ENCODE data around the gene PPP1R12B. TPM values are rescaled to one million over a fixed set of nuclear protein-coding genes. Genes with fewer than 3 reads are reported as not detected.
A peak's percentile ranks its signal among the peaks of the same experiment; 100 is the strongest.
"Not testable (repeated sequence)": the region's sequence is repeated elsewhere in the genome, so short reads cannot be mapped to it uniquely, and the experiment has no call there.

The PPP1R12B gene
- total RNA-seq, 4 donors from 2014 or later: 197 to 386 (median 303) TPM

DNA sequence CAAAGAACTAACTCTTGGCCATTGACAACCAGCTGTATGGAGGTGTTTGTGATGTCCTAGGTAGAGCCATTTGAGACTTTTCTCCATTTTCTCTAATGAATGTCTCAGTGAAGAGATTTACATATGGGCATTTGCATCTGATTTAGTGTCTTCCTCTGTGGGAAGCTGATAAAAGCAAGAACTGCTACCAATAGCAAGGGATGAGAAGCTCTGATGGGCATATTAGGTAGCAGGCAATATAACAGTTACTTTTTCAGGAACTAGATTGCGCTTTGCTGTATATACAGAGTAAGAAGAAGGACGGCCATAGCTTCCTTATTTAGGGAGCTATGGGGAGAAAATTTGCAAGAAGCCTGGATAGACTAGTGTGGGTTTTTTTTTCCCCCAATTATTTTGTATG lies 192.4 kb downstream of the PPP1R12B start:
- peak; percentile 24 to 29 for TF ChIP-seq POLR2A (IDR thresholded peaks at IDR 0.05)
- peak overlapping the region; percentile 49 to 73 for H3K4me3 ChIP-seq
- peak overlapping the region; percentile 96 to 99 for H3K27ac ChIP-seq
- H3K9me3 ChIP-seq; H3K4me1 ChIP-seq; H3K27me3 ChIP-seq; intact Hi-C loops (cut with DNase I; ENCODE audit: low total_unique reads); DNase-seq; H3K36me3 ChIP-seq: not testable (repeated sequence)

DNA sequence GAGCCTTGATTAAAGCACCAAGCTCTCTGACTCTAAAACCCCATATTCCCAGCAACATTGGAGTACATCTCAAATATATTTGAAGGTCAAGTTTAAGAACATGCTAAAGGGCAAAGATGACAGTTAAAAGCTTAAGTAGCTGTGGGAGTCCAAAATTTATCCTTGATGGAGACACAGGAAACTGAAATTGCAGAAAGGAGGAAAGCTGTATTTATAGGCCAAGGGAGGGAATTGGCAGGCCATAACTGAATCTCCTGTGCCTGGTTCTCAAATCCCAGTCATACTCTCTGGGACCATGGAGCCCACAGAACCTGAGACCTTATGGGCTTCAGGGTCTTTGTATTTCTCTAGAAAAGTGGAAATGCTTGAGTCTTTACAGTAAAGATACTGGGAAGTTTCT lies 193.9 kb downstream of the PPP1R12B start:
- peak overlapping the region; percentile 49 to 73 for H3K4me3 ChIP-seq
- H3K9me3 ChIP-seq; H3K27me3 ChIP-seq; H3K4me1 ChIP-seq; H3K36me3 ChIP-seq; intact Hi-C loops (cut with DNase I; ENCODE audit: low total_unique reads): not testable (repeated sequence)
- TF ChIP-seq POLR2A (IDR thresholded peaks at IDR 0.05): peak; percentile 24 to 28
- peak overlapping the region; percentile 96 to 99 for H3K27ac ChIP-seq
- DNase-seq: peak in 1 of 2 donors; percentile 62

DNA sequence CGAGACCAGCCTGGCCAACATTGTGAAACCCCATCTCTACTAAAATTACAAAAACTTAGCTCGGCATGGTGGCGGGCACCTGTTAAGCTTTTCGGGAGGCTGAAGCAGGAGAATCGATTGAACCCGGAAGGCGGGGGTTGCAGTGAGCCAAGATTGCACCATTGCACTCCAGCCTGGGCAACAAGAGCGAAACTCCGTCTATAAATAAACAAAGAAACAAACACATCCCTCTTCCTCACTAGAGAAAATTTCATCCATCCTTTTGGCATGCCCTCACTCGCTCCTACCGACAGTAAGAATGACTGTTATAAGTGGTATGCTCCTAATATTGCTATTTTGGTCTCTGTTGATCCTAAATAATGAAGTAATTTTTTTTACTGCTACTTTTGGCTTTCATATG lies 195.0 kb downstream of the PPP1R12B start:
- intact Hi-C loops (cut with DNase I; ENCODE audit: low total_unique reads); H3K9me3 ChIP-seq; H3K27me3 ChIP-seq; H3K4me1 ChIP-seq; H3K36me3 ChIP-seq: not testable (repeated sequence)
- DNase-seq: peak; percentile 43 to 59
- Histone ChIP-seq H3K4me3 (peak overlapping the region; percentile 49 to 73), H3K27ac (peak overlapping the region; percentile 96 to 99)

DNA sequence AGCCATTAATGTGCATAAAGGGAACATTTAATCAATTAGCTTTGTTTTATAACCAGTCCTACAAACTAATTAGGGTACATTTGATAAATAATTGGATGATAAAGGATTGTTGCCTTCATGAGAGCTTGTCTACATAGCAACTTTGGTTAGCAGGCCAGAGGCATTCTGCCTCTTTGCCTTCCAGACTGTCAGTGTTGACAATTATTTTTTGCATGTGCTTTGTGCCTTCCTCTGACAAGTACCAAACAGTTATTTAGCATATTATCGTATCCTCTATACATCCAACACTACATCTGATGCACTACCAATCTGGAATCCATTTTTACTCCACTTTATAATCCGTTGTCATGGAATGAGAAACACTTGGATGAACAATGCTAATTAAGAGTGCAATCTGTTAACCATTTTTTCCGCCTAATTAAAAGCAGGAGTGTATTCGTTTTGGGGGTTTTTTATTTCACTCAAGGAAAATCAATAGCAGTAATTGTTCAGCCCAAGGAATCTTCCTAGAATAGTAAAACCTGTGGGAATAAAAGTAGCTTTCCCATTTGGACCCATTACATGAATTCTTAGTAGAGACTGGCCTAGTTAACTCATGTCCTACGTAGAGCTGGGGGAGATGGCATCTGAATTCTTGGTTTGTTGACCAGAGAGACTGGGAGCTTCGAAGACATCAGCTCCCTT lies 196.4 kb downstream of the PPP1R12B start:
- H3K36me3 ChIP-seq; intact Hi-C loops (cut with DNase I; ENCODE audit: low total_unique reads); DNase-seq; H3K27me3 ChIP-seq; H3K9me3 ChIP-seq; H3K4me1 ChIP-seq: not testable (repeated sequence)
- Histone ChIP-seq H3K27ac (peak overlapping the region; percentile 96 to 99), H3K4me3 (peak overlapping the region; percentile 2 to 49)

DNA sequence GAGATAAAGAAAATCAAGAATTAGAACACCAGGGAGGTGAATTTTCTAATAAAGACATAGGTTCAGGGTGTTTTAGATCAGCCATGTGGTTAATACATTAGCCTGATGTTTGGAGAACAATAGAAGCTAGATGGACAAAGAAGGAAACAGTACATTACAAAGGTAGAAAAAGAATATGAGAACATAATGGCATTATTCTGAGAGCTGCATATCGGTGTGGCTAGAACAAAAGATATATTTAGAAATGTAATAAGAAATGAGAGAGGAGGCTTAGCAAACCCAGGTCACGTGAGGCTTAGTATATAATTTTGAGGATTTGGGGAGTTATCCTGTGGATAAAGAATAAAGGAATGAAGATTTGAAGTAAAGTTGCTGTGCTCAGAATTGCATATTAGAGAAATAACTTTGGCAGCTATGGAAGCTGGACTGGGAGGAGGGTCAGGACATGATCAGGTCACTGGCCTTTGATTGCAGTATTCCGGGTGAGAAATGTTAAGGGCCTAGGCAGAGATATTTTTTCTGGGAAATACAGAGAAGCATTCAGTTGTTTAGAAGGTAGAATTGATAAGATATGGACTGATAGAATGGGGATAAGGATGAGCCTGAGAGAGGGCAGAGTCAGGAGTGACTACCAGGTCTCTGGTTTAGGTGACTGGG lies 197.3 kb downstream of the PPP1R12B start:
- intact Hi-C loops (cut with DNase I; ENCODE audit: low total_unique reads); H3K4me1 ChIP-seq; DNase-seq; H3K9me3 ChIP-seq; H3K27me3 ChIP-seq; H3K36me3 ChIP-seq: not testable (repeated sequence)
- H3K27ac ChIP-seq: peak overlapping the region; percentile 96 to 99
- peak overlapping the region; percentile 2 to 49 for H3K4me3 ChIP-seq

DNA sequence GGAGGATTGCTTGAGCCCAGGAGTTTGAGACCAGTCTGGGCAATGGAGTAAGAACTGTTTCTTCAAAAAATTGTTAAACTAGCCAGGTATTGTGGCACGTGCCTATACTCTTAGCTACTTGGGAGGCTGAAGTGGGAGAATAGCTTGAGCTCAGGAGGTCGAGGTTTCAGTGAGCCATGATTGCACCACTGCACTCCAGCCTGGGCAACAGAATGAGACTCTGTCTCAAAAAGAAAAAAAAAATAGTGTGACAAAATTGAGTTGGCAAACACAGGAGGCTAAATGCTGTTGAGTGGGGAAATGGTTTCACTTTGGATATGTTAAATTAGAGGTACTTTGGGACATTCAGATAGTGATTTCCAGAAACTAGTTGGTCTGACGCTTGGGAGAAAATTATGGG lies 197.9 kb downstream of the PPP1R12B start:
- H3K27me3 ChIP-seq; intact Hi-C loops (cut with DNase I; ENCODE audit: low total_unique reads); DNase-seq; H3K36me3 ChIP-seq; H3K4me1 ChIP-seq; H3K9me3 ChIP-seq: not testable (repeated sequence)
- H3K27ac ChIP-seq: peak overlapping the region; percentile 96 to 99
- peak overlapping the region; percentile 2 to 49 for H3K4me3 ChIP-seq

DNA sequence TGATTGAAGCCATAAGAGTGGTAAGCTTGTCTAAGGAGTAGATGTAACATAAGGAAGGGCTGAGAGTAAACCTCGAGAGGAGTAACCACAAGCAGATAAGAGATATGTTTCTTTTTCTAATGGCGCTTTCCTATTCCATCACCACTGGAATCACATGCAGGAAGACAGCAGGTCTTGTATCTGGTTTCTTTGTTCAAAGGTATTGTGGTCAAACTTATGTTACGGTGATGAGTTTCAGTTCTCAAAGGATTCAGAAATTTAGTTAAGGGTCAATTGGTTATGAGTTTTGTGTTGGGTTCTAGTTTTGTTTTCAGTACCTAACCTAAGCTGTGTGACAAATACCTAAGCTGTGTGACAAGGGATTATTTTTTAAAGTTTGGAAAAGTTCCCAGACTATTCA lies 198.3 kb downstream of the PPP1R12B start:
- DNase-seq; H3K27me3 ChIP-seq; intact Hi-C loops (cut with DNase I; ENCODE audit: low total_unique reads); H3K9me3 ChIP-seq; H3K36me3 ChIP-seq; H3K4me1 ChIP-seq: not testable (repeated sequence)
- Histone ChIP-seq H3K27ac (peak overlapping the region; percentile 96 to 99), H3K4me3 (peak overlapping the region; percentile 2 to 49)

DNA sequence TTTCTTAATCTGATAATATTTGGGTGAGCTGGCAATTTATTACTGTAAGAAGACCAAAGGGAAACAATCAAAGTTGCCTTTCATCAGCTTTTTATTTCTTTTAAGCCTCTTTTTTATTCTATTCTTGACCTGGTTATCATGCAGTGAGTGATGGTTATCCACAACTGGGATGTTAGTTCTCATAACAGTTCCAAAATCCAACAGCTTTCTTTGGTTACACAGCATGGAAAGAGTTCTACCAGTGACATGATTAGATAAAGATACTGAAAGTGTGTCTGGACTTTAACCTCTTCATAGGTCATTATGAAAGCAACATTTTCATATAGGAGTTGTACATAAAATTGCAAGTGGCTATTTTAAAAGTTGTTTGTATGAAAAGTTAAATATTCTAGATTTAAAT lies 198.7 kb downstream of the PPP1R12B start:
- no peaks in the 10 kb centered on the region for H3K27me3 ChIP-seq
- H3K4me1 ChIP-seq: peaks cover 0 to 3% of the 10 kb centered on the region in 2 donors
- intact Hi-C loops (cut with DNase I; ENCODE audit: low total_unique reads): no loop called here
- no peak for TF ChIP-seq POLR2A (IDR thresholded peaks at IDR 0.05)
- TF ChIP-seq, protein P1, sequence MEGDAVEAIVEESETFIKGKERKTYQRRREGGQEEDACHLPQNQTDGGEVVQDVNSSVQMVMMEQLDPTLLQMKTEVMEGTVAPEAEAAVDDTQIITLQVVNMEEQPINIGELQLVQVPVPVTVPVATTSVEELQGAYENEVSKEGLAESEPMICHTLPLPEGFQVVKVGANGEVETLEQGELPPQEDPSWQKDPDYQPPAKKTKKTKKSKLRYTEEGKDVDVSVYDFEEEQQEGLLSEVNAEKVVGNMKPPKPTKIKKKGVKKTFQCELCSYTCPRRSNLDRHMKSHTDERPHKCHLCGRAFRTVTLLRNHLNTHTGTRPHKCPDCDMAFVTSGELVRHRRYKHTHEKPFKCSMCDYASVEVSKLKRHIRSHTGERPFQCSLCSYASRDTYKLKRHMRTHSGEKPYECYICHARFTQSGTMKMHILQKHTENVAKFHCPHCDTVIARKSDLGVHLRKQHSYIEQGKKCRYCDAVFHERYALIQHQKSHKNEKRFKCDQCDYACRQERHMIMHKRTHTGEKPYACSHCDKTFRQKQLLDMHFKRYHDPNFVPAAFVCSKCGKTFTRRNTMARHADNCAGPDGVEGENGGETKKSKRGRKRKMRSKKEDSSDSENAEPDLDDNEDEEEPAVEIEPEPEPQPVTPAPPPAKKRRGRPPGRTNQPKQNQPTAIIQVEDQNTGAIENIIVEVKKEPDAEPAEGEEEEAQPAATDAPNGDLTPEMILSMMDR (IDR thresholded peaks at IDR 0.05): no peak
- H3K9me3 ChIP-seq: no peaks in the 10 kb centered on the region
- DNase-seq: no peak
- H3K27ac ChIP-seq: peak overlapping the region; percentile 96 to 99
- no peak overlapping the region for H3K4me3 ChIP-seq
- H3K36me3 ChIP-seq: no peaks in the 10 kb centered on the region

DNA sequence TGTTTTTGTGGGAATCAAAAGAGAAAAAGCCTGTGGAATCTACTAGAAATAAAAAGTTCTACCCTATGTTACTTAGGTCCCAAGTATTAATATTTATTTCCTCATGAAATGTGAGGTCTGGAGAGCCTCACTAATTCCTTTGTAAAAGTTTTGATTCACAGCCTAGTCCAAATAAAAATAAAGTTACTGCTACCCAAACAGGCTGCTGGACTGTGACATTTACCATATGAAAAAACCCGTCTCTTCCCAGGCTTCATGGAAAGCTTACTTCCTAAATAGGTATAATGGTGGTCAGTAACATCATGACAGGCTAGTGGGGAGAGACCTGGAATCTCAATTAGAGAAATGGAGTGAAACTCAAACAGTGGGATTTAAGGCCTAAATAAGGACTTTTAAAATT lies 201.6 kb downstream of the PPP1R12B start:
- DNase-seq; H3K27me3 ChIP-seq; H3K4me1 ChIP-seq; H3K36me3 ChIP-seq; H3K9me3 ChIP-seq; H3K4me3 ChIP-seq; intact Hi-C loops (cut with DNase I; ENCODE audit: low total_unique reads): not testable (repeated sequence)
- peak overlapping the region; percentile 96 to 99 for H3K27ac ChIP-seq

Data from uterus (tissue), 4 donors.